Stomach (tissue), 9 donors: ENCODE measurements around the gene PDE4D. TPM values are rescaled to one million over a fixed set of nuclear protein-coding genes. Genes with fewer than 3 reads are reported as not detected.

Experiments
- DNase-seq, 2 donors: peaks; one replicate each; pipeline versions ENCODE4 v3.0.0 to v3.0.0-alpha.2; 2013 to 2019
- H3K27ac ChIP-seq, 5 donors: fragments of 200-600 bp in 4 of 5; sonication (generic) in 4 of 5; one replicate each; pipeline ENCODE4 v1.5.1; 2013 to 2019; ENCODE audit warnings: mild to moderate bottlenecking in 1 of 5, moderate library complexity in 1 of 5
- H3K27me3 ChIP-seq, 3 donors: fragments of 200-600 bp; sonication (generic); one replicate each; pipeline ENCODE4 v1.5.1; 2017 to 2019; ENCODE audit warnings: mixed run types in 1 of 3
- H3K36me3 ChIP-seq, 4 donors: fragments of 200-600 bp; sonication (generic); 1 replicate in 3 of 4; 2 replicates in 1 of 4; pipeline ENCODE4 v1.5.1; 2016 to 2019
- H3K4me1 ChIP-seq, 4 donors: fragments of 200-600 bp; sonication (generic); one replicate each; pipeline ENCODE4 v1.5.1; 2016 to 2019
- H3K4me3 ChIP-seq, 4 donors: fragments of 200-600 bp; sonication (generic) in 3 of 4; one replicate each; pipeline ENCODE4 v1.5.1; 2016 to 2019; ENCODE audit warnings: mild to moderate bottlenecking in 1 of 4
- H3K9me3 ChIP-seq, 4 donors: fragments of 200-600 bp; sonication (generic); one replicate each; pipeline ENCODE4 v1.5.1; 2016 to 2019
- CTCF ChIP-seq, 7 experiments: fragments of 450-650 bp in 4 of 7; fragments of 200-600 bp in 3 of 7; sonication (generic) in 3 of 7; IDR thresholded peaks; one replicate each; pipeline ENCODE4 v1.5.1; 2016 to 2019; ENCODE audit warnings: antibody characterized with exemption in 7 of 7, control low read depth in 2 of 7, mild to moderate bottlenecking in 1 of 7
- EP300 ChIP-seq: sonication (generic); formaldehyde crosslinking; IDR thresholded peaks from one replicate; pipeline ENCODE4 v1.6.1; 2017; ENCODE audit warnings: antibody characterized with exemption
- POLR2A ChIP-seq, 4 donors: fragments of 450-650 bp; IDR thresholded peaks; one replicate each; pipeline ENCODE4 v1.6.1; 2016; ENCODE audit warnings: antibody characterized with exemption in 4 of 4, control low read depth in 2 of 4, mild to moderate bottlenecking in 1 of 4, moderate library complexity in 1 of 4
- POLR2AphosphoS5 ChIP-seq, 3 donors: sonication (generic); formaldehyde crosslinking; IDR thresholded peaks; one replicate each; pipeline ENCODE4 v1.6.1; 2016; ENCODE audit warnings: antibody characterized with exemption in 3 of 3
- WGBS, 5 donors: extraction: QIAGEN DNeasy Blood & Tissue Kit in 3 of 5; methylation state at CpG; one replicate each; pipeline versions ENCODE4 v1.1.5 to v1.1.7; 2013 to 2018; 5-methylcytosine and 5-hydroxymethylcytosine counted together
- intact Hi-C: fragments of 100-400 bp; cut with DNase I; formaldehyde crosslinking; loops from one replicate; pipeline ENCODE4 v1.15.1; 2023; ENCODE audit warnings: low total_unique reads
- polyA plus RNA-seq, 3 donors: library from polyadenylated mRNA; stranded (reverse); fragments of 200-250 nt; gene quantifications; one replicate each; pipeline ENCODE4 v1.2.3, GENCODE V29; 2013
- total RNA-seq, 5 donors: library from RNA; depleted of rRNA; stranded (reverse); fragments of >200 nt; gene quantifications; one replicate each; pipeline versions ENCODE4 v1.1.0 to v1.2.3, GENCODE V29; 2014 to 2016
- donor health status: healthy with polysubstance abuse.
- donor health status: Bipolar disorder and iron deficiency.
- donor health status: healthy.

The PDE4D gene
- total and polyA plus RNA-seq, 8 donors: 3.1 to 147 (median 97.3) TPM

DNA sequence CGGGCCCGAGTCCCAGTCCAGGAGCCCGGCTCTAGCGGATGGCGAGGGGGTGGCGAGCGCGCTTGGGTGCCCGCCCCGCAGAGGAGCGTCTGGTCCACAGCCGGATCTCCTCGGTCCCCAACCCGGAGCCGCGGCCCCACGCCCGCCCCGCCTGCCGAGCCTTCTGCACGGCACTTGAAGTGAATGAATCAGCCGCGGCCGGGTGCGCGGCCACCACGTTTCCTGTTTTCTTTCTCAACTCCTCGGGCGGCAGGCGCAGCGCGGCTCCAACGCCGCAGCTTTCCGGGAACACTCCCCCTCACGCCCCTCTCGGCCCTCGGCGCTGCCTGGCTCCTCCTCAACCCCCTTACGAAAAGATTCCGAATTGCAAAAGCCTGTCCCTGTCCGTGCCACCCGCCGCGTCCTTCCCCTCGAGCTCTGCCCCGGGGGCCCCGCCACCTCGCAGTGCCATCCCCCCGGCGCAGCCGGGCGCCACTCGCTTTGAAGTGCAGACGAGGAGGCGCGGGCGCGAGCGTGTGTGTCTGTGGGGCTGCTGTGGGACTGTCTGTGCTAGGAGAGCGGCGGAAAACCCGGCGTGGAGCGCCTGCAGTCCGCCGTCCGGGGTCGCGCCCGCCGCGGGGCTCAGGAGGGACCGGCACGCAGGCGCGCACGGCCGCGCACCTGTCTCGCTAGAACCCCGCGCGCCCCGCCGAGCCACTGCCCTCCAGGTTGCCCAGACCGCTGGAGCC lies 854.1 kb downstream of the PDE4D start:
- peak overlapping the region; percentile 63 to 86 (median 81) for H3K4me3 ChIP-seq
- H3K9me3 ChIP-seq: no peaks in the 10 kb centered on the region
- H3K36me3 ChIP-seq: no peaks in the 10 kb centered on the region
- TF ChIP-seq CTCF (IDR thresholded peaks at IDR 0.05) (no peak), POLR2AphosphoS5 (IDR thresholded peaks at IDR 0.05) (peak in 2 of 3 donors; percentile 45 to 70)
- peaks cover 31 to 79% (median 54%) of the 10 kb centered on the region in 4 donors for H3K4me1 ChIP-seq
- intact Hi-C loops: no loop called here
- H3K27ac ChIP-seq: peak overlapping the region; percentile 84 to 95 (median 90)
- H3K27me3 ChIP-seq: no peaks in the 10 kb centered on the region
- peak; percentile 85 to 90 for DNase-seq
- 0 to 1% (median 1%) methylated on average over 41 to 87 of the region's 87 CpGs for WGBS, 5 donors

GRCh38 chr5:59038798-59039295 lies 854.7 kb downstream of the PDE4D start:
- H3K27me3 ChIP-seq: no peaks in the 10 kb centered on the region
- intact Hi-C loops: no loop called here
- 1 to 4% (median 3%) methylated on average over 23 to 35 of the region's 35 CpGs for WGBS, 5 donors
- peak overlapping the region; percentile 84 to 95 (median 90) for H3K27ac ChIP-seq
- H3K4me3 ChIP-seq: peak overlapping the region; percentile 63 to 86 (median 81)
- no peak for DNase-seq
- no peaks in the 10 kb centered on the region for H3K9me3 ChIP-seq
- H3K36me3 ChIP-seq: no peaks in the 10 kb centered on the region
- TF ChIP-seq POLR2AphosphoS5 (IDR thresholded peaks at IDR 0.05): no peak
- TF ChIP-seq EP300: no peak
- TF ChIP-seq CTCF (IDR thresholded peaks at IDR 0.05): no peak
- TF ChIP-seq POLR2A (IDR thresholded peaks at IDR 0.05): no peak
- peaks cover 31 to 85% (median 57%) of the 10 kb centered on the region in 4 donors for H3K4me1 ChIP-seq

- H3K4me3 ChIP-seq: peak overlapping the region; percentile 63 to 86 (median 81)
- peaks cover 31 to 91% (median 57%) of the 10 kb centered on the region in 4 donors for H3K4me1 ChIP-seq
- no peaks in the 10 kb centered on the region for H3K27me3 ChIP-seq
- 22 to 42% (median 30%) methylated on average over 10 of the region's 10 CpGs for WGBS, 5 donors
- peak overlapping the region; percentile 84 to 95 (median 90) for H3K27ac ChIP-seq
- DNase-seq: no peak
- TF ChIP-seq POLR2A (IDR thresholded peaks at IDR 0.05) (no peak), CTCF (IDR thresholded peaks at IDR 0.05) (no peak), POLR2AphosphoS5 (IDR thresholded peaks at IDR 0.05) (no peak), EP300 (no peak)
- intact Hi-C loops: no loop called here
- no peaks in the 10 kb centered on the region for H3K9me3 ChIP-seq
- H3K36me3 ChIP-seq: no peaks in the 10 kb centered on the region
Measured at GRCh38 chr5:59037941-59038797, 855.4 kb downstream of the PDE4D start.

DNA sequence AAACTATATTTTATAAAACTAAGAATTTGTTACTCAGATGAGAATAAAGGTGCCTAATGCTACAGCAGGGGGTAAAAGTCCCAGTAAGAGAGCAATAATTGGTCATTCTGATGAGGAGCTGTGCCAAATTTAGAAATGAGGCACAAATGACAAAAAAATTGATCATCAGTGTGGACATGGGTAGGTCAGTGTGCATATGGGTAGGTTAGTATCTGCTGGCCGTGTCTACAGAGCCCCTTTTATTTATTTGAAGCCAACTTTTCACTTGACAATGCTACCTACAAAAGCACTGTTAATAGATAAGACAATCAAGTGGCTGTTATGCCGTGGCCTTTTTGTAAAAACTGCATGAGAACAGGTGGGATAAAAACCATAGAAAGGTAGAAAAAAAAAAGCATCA lies 856.1 kb downstream of the PDE4D start:
- Histone ChIP-seq H3K9me3 (no peaks in the 10 kb centered on the region), H3K27me3 (no peaks in the 10 kb centered on the region), H3K4me3 (peak overlapping the region; percentile 63 to 86 (median 81)), H3K27ac (peak overlapping the region in 4 of 5 donors; percentile 84 to 95 (median 91)), H3K36me3 (no peaks in the 10 kb centered on the region), H3K4me1 (peaks cover 26 to 91% (median 51%) of the 10 kb centered on the region in 4 donors)
- WGBS, 5 donors: 26 to 55% (median 50%) methylated on average over 2 of the region's 2 CpGs
- TF ChIP-seq POLR2AphosphoS5 (IDR thresholded peaks at IDR 0.05) (no peak), POLR2A (IDR thresholded peaks at IDR 0.05) (no peak), CTCF (IDR thresholded peaks at IDR 0.05) (no peak), EP300 (no peak)
- no peak for DNase-seq
- intact Hi-C loops: no loop called here
